Stimulated activated CD8-positive, alpha-beta memory T cell treated with anti-CD3 and anti-CD28 coated beads, Interleukin-4, amount 100 ng/mL, for 48 hours (primary cell): ENCODE results near the gene SHOC2.
A peak's percentile ranks its signal among the peaks of the same experiment; 100 is the strongest.

Experiments used
- DNase-seq: peaks from one replicate; pipeline ENCODE4 v3.0.0-alpha.2; 2020

Gene SHOC2

DNA sequence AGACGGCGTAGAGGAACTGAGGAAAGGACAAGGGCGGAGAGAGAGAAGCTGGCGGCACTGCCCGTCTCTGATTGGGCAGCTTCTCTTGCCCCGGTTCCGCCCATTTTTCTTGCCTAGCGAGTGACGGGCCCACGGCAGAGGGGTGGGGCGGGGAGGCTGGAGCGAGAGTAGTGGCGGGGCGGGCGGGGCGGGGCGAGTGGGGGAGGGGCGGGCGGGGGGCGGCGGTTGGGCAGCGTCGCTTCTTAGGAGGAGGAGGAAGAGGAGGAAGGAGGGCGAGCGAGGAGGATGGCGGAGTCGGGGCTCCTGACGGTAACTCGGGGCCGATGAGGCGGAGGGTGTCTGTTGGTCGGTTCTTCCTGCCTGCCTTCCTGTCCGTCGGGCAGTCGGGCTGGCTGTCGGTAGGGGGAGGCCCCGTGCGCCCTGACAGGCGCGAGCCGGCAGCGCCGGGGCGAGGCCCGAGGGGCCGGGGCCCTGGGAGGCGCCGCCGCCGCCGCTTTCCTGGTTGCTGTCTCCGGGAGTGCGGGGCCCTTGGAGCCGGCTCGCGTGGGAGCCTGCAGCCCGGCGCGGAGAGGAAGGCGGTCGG, at the start of gene SHOC2:
SHOC2 (plus strand) TSS at position 256 of the 583 bp plus-strand sequence. CDS start 44,755 bp downstream, outside the sequence.
- DNase-seq = peak; percentile 97

- DNase-seq = no peak
Observed at GRCh38 chr10:110870823-110871297, 48.5 kb upstream of the SHOC2 start.

DNA sequence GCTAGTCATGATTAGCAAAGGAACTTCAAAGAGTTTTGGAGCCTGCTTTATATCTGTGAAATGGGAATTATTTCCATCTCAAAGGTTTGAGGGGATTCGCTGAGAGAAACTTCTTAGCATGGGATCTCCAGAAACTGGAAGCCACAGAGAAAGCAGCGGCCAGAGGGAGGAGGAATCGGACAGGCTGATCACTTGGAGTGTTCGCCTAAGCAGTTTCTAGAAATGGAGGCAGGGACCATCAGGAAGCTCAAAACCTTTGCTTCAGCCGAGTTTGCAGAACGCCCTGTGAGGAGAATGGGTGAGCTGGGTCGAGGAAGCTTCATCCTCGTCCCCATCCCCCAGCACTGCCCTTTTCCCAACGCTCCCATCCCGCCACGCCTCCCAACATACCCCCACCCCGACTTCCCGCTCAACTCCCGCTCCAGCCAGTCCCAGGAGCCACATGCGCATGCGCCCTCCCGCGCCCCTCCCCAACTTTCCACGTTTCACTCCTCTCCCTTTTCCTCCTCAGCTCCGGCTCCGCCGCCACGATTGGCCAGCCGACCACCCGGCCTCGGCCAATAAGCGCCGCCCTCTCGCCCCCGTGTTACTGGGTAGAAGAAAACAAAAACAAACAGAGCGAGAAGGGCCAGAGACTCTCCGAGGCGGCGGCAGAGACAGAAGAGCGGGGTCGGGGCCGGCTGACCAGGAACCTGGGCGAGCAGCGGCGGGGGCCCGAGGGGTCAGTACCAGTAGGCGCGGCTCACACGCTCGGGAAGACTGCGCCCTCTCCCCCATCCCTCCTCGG, 47.9 kb upstream of the SHOC2 start, which contains the start of gene PDCD4:
PDCD4 (plus strand) TSS at position 631 of the 787 bp plus-strand sequence. CDS start 4,100 bp downstream, outside the sequence.
- DNase-seq = peak; percentile 98

DNA sequence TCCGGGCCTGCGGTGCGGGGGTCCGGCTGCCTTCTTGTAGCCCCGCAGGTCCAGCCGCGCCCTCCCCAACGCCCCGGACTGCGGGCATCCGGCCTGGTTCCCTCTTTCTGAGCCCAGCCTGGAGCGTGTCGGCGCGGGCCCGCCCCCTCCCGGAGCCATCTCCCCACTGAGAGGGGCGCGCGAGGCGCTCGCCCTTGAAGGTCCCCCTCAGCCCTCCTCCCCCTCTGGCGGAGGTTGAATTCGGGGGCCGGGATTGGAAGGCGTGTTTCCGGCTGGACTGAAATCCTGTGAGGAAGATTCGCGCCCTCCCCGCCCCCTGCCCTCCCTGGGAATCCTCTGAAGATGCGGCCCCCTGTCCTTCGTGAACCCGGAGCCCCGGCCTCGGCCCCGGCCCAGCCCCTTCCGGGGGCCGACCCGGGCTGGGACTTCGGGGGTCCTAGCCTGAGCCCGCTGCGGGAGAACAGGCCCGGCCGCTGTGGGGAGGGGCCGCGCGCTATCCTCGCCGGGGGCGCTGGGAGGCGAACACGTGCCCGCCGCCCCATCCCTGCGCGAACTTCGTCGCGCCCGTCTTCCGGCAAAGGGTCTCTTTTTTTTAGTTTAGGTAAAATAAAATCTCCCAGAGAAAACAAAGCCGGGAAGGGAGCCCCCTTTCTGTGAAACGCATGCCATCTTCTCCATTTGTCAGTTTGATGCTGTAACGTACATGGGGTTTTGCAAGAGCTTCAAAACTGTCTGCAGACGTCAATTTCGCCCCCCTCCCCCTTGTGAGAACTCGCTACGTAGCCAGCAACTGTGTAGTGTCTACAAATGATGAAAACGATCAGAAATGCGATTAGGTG, 47.0 kb upstream of the SHOC2 start:
- peak; percentile 79 for DNase-seq

DNA sequence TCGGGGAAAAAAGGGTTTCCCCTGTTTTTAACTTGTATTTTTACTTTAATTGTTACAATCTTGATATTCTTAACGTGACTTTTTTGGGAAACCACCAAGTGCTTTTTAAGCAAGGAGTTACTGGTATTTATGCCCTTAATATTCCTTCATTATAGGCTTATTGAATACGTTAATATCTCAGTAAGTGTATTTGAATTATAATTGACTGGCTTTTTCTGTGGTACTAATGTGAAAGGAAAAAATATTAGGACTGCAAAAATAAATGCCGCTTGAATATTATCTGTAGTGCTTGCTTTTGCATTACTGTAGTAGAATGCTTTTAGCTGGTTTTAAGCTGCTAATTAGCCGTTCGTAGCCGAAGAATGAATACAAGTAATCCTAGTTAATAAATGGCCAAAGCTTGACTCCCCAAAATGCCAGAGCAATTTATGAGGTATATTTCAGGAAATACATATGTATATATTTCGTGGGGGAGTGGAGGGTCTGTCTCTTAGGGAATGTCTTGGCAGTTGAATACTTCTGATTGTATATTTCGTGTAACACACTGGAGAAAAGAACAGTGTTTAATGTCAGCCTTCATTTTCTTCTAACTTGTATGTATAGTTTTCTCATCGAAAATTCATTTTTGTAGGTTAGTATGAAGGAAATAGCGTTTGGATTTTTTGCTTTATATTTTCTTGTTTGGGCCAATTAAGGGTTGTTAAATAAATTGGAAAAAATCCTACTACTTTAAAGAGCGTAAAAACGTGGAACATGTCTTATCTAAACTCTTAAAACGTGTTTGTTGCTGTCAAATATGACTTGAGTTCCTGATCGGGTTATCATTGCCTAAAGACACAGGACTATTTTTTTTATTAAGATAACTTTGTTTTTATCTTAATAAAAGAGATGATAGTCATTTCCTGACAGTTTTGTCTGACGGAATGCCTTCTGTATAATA, 46.1 kb upstream of the SHOC2 start:
- no peak for DNase-seq

GRCh38 chr10:110873951-110874350, 45.5 kb upstream of the SHOC2 start:
- no peak for DNase-seq

- DNase-seq = no peak
Observed at GRCh38 chr10:110876000-110876399, 43.4 kb upstream of the SHOC2 start.

GRCh38 chr10:110876788-110877187, 42.6 kb upstream of the SHOC2 start:
- DNase-seq = no peak

DNA sequence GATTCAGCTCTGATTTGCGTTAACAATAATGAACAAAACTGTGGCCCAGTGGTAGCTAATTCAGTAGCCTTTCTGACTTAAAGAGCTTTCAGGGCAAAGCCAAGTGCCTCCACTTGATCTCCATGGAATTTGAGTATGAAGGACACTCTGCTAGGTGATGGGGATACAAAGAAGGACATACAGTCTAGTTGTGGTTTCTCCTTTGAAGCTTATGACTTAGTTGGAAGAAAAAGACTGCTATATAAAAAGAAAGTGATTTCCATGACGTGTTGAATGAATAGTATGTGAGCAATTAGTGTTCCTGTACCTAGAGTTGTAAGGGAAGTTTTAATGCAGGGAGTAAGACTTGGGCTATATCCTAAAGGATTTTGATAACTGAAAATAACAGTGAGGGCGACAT, 39.4 kb upstream of the SHOC2 start:
- DNase-seq = no peak

DNA sequence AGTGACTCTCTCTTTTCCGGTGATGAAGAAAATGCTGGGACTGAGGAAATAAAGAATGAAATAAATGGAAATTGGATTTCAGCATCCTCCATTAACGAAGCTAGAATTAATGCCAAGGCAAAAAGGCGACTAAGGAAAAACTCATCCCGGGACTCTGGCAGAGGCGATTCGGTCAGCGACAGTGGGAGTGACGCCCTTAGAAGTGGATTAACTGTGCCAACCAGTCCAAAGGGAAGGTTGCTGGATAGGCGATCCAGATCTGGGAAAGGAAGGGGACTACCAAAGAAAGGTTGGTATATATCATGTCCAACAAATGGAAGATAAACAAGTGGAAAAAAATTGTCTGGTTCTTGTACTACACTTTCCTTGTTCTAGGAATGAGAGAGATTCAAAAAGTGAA, 38.2 kb upstream of the SHOC2 start:
- DNase-seq = no peak

GRCh38 chr10:110881905-110882304, 37.5 kb upstream of the SHOC2 start:
- DNase-seq = no peak

GRCh38 chr10:110883924-110884323, 35.5 kb upstream of the SHOC2 start:
- no peak for DNase-seq

- no peak for DNase-seq
Observed at GRCh38 chr10:110885932-110886674, 33.3 kb upstream of the SHOC2 start.

- no peak for DNase-seq
Observed at GRCh38 chr10:110887560-110887959, 31.8 kb upstream of the SHOC2 start.

- no peak for DNase-seq
Observed at GRCh38 chr10:110892602-110893288, 26.7 kb upstream of the SHOC2 start.

- DNase-seq = no peak
Observed at GRCh38 chr10:110893559-110894179, 25.7 kb upstream of the SHOC2 start.

DNA sequence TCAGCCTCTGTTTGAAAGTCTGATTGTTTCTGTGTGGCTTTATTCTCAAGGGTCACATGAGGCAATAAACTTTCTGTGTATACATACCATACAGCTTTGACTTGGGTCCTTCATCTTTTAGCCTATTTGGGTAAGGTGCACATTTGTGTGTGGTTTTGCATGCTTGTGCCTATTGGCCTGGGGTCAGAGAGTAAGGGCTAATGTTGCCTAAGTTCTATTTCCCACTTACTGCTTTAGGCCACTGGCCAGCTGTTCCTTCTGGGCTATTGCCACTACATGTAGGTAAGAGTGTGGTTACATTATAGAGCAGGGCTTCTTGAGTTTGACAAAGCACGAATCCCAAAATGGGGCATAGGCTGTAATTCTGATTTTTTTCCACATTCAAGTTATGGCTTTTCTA, 22.2 kb upstream of the SHOC2 start:
- DNase-seq = no peak

DNA sequence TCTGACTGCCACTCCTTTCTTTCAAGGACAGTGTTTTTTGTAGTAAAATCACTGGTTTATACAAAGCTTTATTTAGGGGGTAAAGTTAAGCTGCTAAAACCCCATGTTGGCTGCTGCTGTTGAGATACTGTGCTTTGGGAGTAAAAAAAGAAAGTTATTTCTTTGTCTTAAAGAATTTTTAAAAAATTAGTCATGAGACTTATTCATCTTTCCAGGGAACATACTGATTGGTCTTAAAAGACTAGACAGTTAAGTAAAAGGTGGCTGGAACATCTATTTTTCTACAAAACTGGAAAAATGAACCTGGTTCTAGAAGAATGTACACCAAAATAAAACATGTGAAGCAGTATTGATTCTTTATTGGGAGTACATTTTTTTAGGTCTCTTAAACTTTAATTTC, 21.0 kb upstream of the SHOC2 start:
- no peak for DNase-seq

DNA sequence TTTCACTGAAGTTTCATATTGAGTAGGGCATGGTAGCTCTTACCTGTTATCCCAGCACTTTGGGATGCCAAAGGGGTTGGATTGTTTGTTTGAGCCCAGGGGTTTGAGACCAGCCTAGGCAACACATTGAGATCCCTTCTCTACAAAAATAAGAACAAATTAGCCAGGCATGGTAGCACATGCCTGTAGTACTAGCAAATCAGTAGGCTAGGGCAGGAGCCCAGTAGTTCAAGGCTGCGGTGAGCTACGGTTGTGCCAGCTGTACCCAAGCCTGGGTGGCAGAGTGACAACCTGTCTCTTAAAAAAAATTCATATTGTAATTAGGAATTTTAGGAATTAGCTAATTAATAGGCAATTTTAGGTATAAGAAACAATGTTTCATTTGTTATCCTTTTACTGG, 18.4 kb upstream of the SHOC2 start:
- no peak for DNase-seq
